K562 (cell line): ENCODE measurements around the gene SCG5. TPM values are rescaled to one million over a fixed set of nuclear protein-coding genes. Genes with fewer than 3 reads are reported as not detected.

Experiments
- ATAC-seq: fragments of 200-7000 bp; cut with Tn5 transposase; 3 replicates; pipeline ENCODE4 v1.9.1; 2020; ENCODE audit warnings: moderate library complexity
- BruUV-seq: library from RNA; stranded (reverse); fragments of 400-500 nt; replicated peaks from 2 replicates; lab custom pipeline; 2021; lab: Mats Ljungman, UMichigan
- CTCF ChIA-PET: fragments of 300-600 bp; formaldehyde crosslinking; extraction: SDS; loops from one replicate; lab custom pipeline; 2021; ENCODE audit warnings: low intra/inter-chr PET ratio; lab: Yijun Ruan, JAX
- POLR2A ChIA-PET: fragments of 300-600, 350-650 bp; sonication (Branson Sonifier 250); formaldehyde crosslinking; extraction: SDS; loops from one replicate; lab custom pipeline; 2021; ENCODE audit warnings: antibody characterized with exemption, inconsistent platforms; lab: Yijun Ruan, JAX
- DNase-seq, 4 experiments: peaks; one replicate each; pipeline versions ENCODE4 v3.0.0 to v3.0.0-alpha.2; 2011 to 2018; ENCODE audit warnings: low spot score in 3 of 4, mixed read lengths in 3 of 4; ENCODE audit errors: extremely low read depth in 1 of 4
- FAIRE-seq: peaks from 2 replicates; lab custom pipeline; 2011; peaks lifted over from hg19 to GRCh38; lab: Jason Lieb, UNC
- H2AFZ ChIP-seq: 2 replicates; pipeline ENCODE4 v1.6.0; 2011; ENCODE audit warnings: low read depth, low read length, control low read depth, inconsistent platforms
- H3K27ac ChIP-seq: fragments of 200-600 bp; 3 replicates; pipeline ENCODE4 v1.8.0; 2011; ENCODE audit warnings: low read depth, mild to moderate bottlenecking, control low read depth, inconsistent platforms, low read length, moderate library complexity, mixed read lengths; ENCODE audit errors: extremely low read depth
- H3K27me3 ChIP-seq, 2 experiments: fragments of 300-600 bp in 1 of 2; 2 replicates in 1 of 2; 3 replicates in 1 of 2; pipeline versions ENCODE4 v1.6.0 to v1.8.0; 2011; ENCODE audit warnings: inconsistent platforms in 2 of 2, low read length in 2 of 2, mild to moderate bottlenecking in 1 of 2, mixed read lengths in 1 of 2, moderate library complexity in 1 of 2; ENCODE audit not compliant: control insufficient read depth in 2 of 2, insufficient read depth in 2 of 2
- H3K36me3 ChIP-seq: fragments of 300-600 bp; 3 replicates; pipeline ENCODE4 v1.8.0; 2011; ENCODE audit warnings: mild to moderate bottlenecking, low read length, inconsistent platforms; ENCODE audit not compliant: control insufficient read depth, insufficient read depth
- H3K4me1 ChIP-seq, 2 experiments: fragments of 200-600 bp in 1 of 2; replicated peaks in 1 of 2; 2 replicates in 1 of 2; 3 replicates in 1 of 2; pipeline versions ENCODE4 v1.5.1 to v1.8.0; 2011; ENCODE audit warnings: inconsistent platforms in 2 of 2, low read length in 2 of 2, mild to moderate bottlenecking in 1 of 2, mixed read lengths in 1 of 2, moderate library complexity in 1 of 2; ENCODE audit not compliant: control insufficient read depth in 2 of 2, insufficient read depth in 2 of 2
- H3K4me2 ChIP-seq: 2 replicates; pipeline ENCODE4 v1.6.1; 2011; ENCODE audit warnings: low read length, control low read depth, inconsistent platforms, mixed read lengths; ENCODE audit not compliant: insufficient read depth
- H3K4me3 ChIP-seq: fragments of 200-600 bp; sonication (generic), shearing (Covaris generic); 2 replicates; pipeline ENCODE4 v1.5.1; 2016; ENCODE audit warnings: control low read depth, inconsistent platforms
- H3K79me2 ChIP-seq: fragments of 200-600 bp; 3 replicates; pipeline ENCODE4 v1.8.0; 2011; ENCODE audit warnings: low read length, inconsistent platforms; ENCODE audit not compliant: control insufficient read depth, insufficient read depth
- H3K9ac ChIP-seq, 2 experiments: 2 replicates each; pipeline versions ENCODE4 v1.6.0 to v1.6.1; 2011; ENCODE audit warnings: low read depth in 2 of 2, low read length in 2 of 2, control low read depth in 1 of 2, inconsistent platforms in 1 of 2, mild to moderate bottlenecking in 1 of 2, mixed read lengths in 1 of 2; ENCODE audit not compliant: insufficient read depth in 1 of 2
- H3K9me1 ChIP-seq: one replicate; pipeline ENCODE4 v1.6.0; 2011; ENCODE audit warnings: inconsistent platforms, mild to moderate bottlenecking, low read length, moderate library complexity; ENCODE audit not compliant: control insufficient read depth, insufficient read depth
- H3K9me3 ChIP-seq: replicated peaks from 2 replicates; pipeline ENCODE4 v1.5.1; 2011; ENCODE audit warnings: low read depth, low read length, inconsistent platforms; ENCODE audit not compliant: control insufficient read depth, insufficient read depth
- H4K20me1 ChIP-seq: replicated peaks from 2 replicates; pipeline ENCODE4 v1.6.1; 2011; ENCODE audit warnings: low read length, inconsistent platforms, mixed read lengths; ENCODE audit not compliant: control insufficient read depth, insufficient read depth
- CBFB ChIP-seq: sonication (generic); formaldehyde crosslinking; IDR thresholded peaks from 2 replicates; pipeline ENCODE4 v1.4.0; 2020; ENCODE audit warnings: mild to moderate bottlenecking, missing genetic modification reagents
- CREB3L1 ChIP-seq: fragments of 450-650 bp; IDR thresholded peaks from 2 replicates; pipeline ENCODE4 v1.6.1; 2014; ENCODE audit warnings: low read depth, mild to moderate bottlenecking, moderate library complexity, borderline replicate concordance
- FIP1L1 ChIP-seq: fragments of 200-400 bp; formaldehyde crosslinking; IDR thresholded peaks from 2 replicates; pipeline ENCODE4 v1.6.1; 2018; ENCODE audit warnings: mild to moderate bottlenecking, low read depth, low read length; ENCODE audit not compliant: poor library complexity, severe bottlenecking
- GATA2 ChIP-seq: sonication (generic); formaldehyde crosslinking; IDR thresholded peaks from 2 replicates; pipeline ENCODE4 v1.4.0; 2020; ENCODE audit warnings: mild to moderate bottlenecking, missing genetic modification reagents
- IFI16 ChIP-seq: fragments of 250-450 bp; sonication (Bioruptor Pico); IDR thresholded peaks from 2 replicates; pipeline ENCODE4 v2.1.2; 2022; ENCODE audit warnings: mild to moderate bottlenecking, inconsistent platforms
- RNF219 ChIP-seq: fragments of 250-450 bp; sonication (Bioruptor Pico); IDR thresholded peaks from 2 replicates; pipeline ENCODE4 v1.5.0; 2022; ENCODE audit warnings: mild to moderate bottlenecking
- SMAD1 ChIP-seq: fragments of 150-350 bp; IDR thresholded peaks from 2 replicates; pipeline ENCODE4 v1.6.1; 2014; ENCODE audit warnings: low read length, low read depth; ENCODE audit not compliant: partially characterized antibody
- SNIP1 ChIP-seq: fragments of 450-650 bp; IDR thresholded peaks from 2 replicates; pipeline ENCODE4 v1.7.1; 2017; ENCODE audit warnings: low read depth, mild to moderate bottlenecking
- STAT5B ChIP-seq: fragments of 250-450 bp; sonication (Bioruptor Pico); IDR thresholded peaks from 2 replicates; pipeline ENCODE4 v1.8.0; 2021; ENCODE audit warnings: mild to moderate bottlenecking, inconsistent platforms
- ZC3H11A ChIP-seq: IDR thresholded peaks from 2 replicates; pipeline ENCODE4 v1.6.1; 2012; ENCODE audit warnings: low read depth, low read length, improper control_type of control experiment
- ZNF121 ChIP-seq: sonication (generic); formaldehyde crosslinking; conservative IDR thresholded peaks from 2 replicates; pipeline ENCODE4 v1.8.0; 2022; ENCODE audit warnings: missing genetic modification reagents
- ZNF197 ChIP-seq: fragments of 200-800 bp; sonication (Bioruptor generic); IDR thresholded peaks from 2 replicates; pipeline ENCODE4 v1.6.1; 2016; ENCODE audit warnings: low read depth, missing genetic modification characterization, missing compliant biosample characterization
- ZNF212 ChIP-seq: fragments of 450-650 bp; formaldehyde crosslinking; IDR thresholded peaks from 2 replicates; pipeline ENCODE4 v1.4.0; 2020; ENCODE audit warnings: mild to moderate bottlenecking
- ZNF445 ChIP-seq: fragments of 250-450 bp; sonication (Bioruptor Pico); IDR thresholded peaks from 2 replicates; pipeline ENCODE4 v1.4.0; 2020; ENCODE audit warnings: low read depth, mild to moderate bottlenecking, moderate library complexity
- ZNF644 ChIP-seq: fragments of 200-800 bp; sonication (Bioruptor generic); IDR thresholded peaks from 2 replicates; pipeline ENCODE4 v1.6.1; 2016; ENCODE audit warnings: low read depth, missing genetic modification characterization, missing compliant biosample characterization
- WGBS: fragments of 100-300 bp; shearing (Covaris generic); methylation state at CpG from one replicate; pipeline ENCODE4 v1.1.6; 2016; ENCODE audit warnings: low coverage, mixed read lengths; ENCODE audit not compliant: insufficient coverage; ENCODE audit errors: missing lambda C conversion rate; 5-methylcytosine and 5-hydroxymethylcytosine counted together
- in situ Hi-C: fragments of 300-500 bp; cut with MboI; formaldehyde crosslinking; loops from 4 replicates; pipeline ENCODE4 v1.15.0; 2018; ENCODE audit warnings: inconsistent platforms, mixed read lengths
- intact Hi-C: fragments of 100-400 bp; cut with micrococcal nuclease; formaldehyde crosslinking; loops from 2 replicates; pipeline ENCODE4 v1.14.2; 2022
- polyA plus RNA-seq, 8 experiments: library from polyadenylated mRNA; depleted of rRNA in 4 of 8; stranded (reverse) in 5 of 8; unstranded in 3 of 8; fragments of >200 nt; fragmentation: Nextera tagmentation in 2 of 8; fragmentation: Illumina TruSeq in 1 of 8; extraction: Ambion mirVana in 2 of 8; extraction: Trizol in 1 of 8; gene quantifications; 2 replicates each; pipeline versions ENCODE4 v1.2.1 to v1.2.3, GENCODE V29; 2011 to 2014; ENCODE audit warnings: inconsistent platforms in 1 of 8, missing spikeins in 1 of 8
- total RNA-seq, 7 experiments: library from RNA; depleted of rRNA in 6 of 7; stranded (reverse); fragments of >200 nt in 6 of 7; fragmentation: Illumina TruSeq in 2 of 7; extraction: Trizol in 2 of 7; gene quantifications; 2 replicates each; pipeline versions ENCODE4 v1.2.1 to v1.2.3, GENCODE V29; 2011 to 2021; ENCODE audit warnings: low replicate concordance in 1 of 7

SCG5 gene
- total and polyA plus RNA-seq, 9 of the 15 experiments (the other 6 are each of a cell fraction or from before 2014, with no cell fraction given), result 0.06 to 0.76 (median 0.28) TPM; not detected in 2

GRCh38 chr15:32679298-32679690 is 37.8 kb downstream of the SCG5 start:
- no peak overlapping the region for H2AFZ ChIP-seq
- peak; percentile 31; the same call in 1 of the 3 replicates for ATAC-seq
- no peak for FAIRE-seq
- BruUV-seq, result no TSS peak
- no peaks in the 10 kb centered on the region for H3K4me1 ChIP-seq
- H4K20me1 ChIP-seq, result no peaks in the 10 kb centered on the region
- no peaks in the 10 kb centered on the region for H3K9me3 ChIP-seq
- peaks cover 7 to 8% of the 10 kb centered on the region in 2 experiments; a peak in 2 of 5 replicates for H3K27me3 ChIP-seq
- no peak for DNase-seq
- H3K4me3 ChIP-seq, result no peak overlapping the region
- 0% methylated on average over 4 of the region's 4 CpGs for whole genome bisulfite sequencing
- CTCF ChIA-PET, result no interaction called here
- in situ Hi-C loops, result no loop called here
- TF ChIP-seq STAT5B (CRISPR knock-in tag), result no peak
- TF ChIP-seq ZNF121 (CRISPR knock-in tag), result no peak
- TF ChIP-seq SNIP1, result no peak
- no peak for TF ChIP-seq FIP1L1
- no peak for TF ChIP-seq CBFB (CRISPR knock-in tag)
- no peak for TF ChIP-seq SMAD1
- no peak overlapping the region for H3K4me2 ChIP-seq
- intact Hi-C loops, result no loop called here
- no peaks in the 10 kb centered on the region for H3K36me3 ChIP-seq
- H3K27ac ChIP-seq, result no peak overlapping the region
- POLR2A ChIA-PET, result no interaction called here
- no peak overlapping the region for H3K9ac ChIP-seq
- H3K9me1 ChIP-seq, result no peaks in the 10 kb centered on the region
- no peaks in the 10 kb centered on the region for H3K79me2 ChIP-seq

GRCh38 chr15:32682569-32682968 is 41.1 kb downstream of the SCG5 start:
- no peak overlapping the region for H3K27ac ChIP-seq
- no peak overlapping the region for H3K4me3 ChIP-seq
- no peak for ATAC-seq
- H3K4me2 ChIP-seq, result no peak overlapping the region
- no peaks in the 10 kb centered on the region for H3K9me1 ChIP-seq
- H3K9ac ChIP-seq, result no peak overlapping the region
- intact Hi-C loops (no loop called here), in situ Hi-C loops (no loop called here)
- no peak for DNase-seq
- no peaks in the 10 kb centered on the region for H3K79me2 ChIP-seq
- peaks cover 9 to 12% of the 10 kb centered on the region in 2 experiments; a peak in 2 of 5 replicates for H3K27me3 ChIP-seq
- no TSS peak for BruUV-seq
- ChIA-PET POLR2A (no interaction called here), CTCF (no interaction called here)
- no peak for FAIRE-seq
- no peaks in the 10 kb centered on the region for H3K4me1 ChIP-seq
- H4K20me1 ChIP-seq, result no peaks in the 10 kb centered on the region
- H3K36me3 ChIP-seq, result no peaks in the 10 kb centered on the region
- 0% methylated on average over 3 of the region's 3 CpGs for WGBS
- no peak overlapping the region for H2AFZ ChIP-seq
- no peaks in the 10 kb centered on the region for H3K9me3 ChIP-seq
- no peak for TF ChIP-seq ZNF212
- no peak for TF ChIP-seq CREB3L1
- no peak for TF ChIP-seq IFI16 (CRISPR knock-in tag)
- no peak for TF ChIP-seq ZNF644 (tag)
- TF ChIP-seq ZC3H11A, result no peak
- TF ChIP-seq ZNF445 (CRISPR knock-in tag), result no peak
- no peak for TF ChIP-seq ZNF197 (CRISPR knock-in tag)
- no peak for TF ChIP-seq RNF219 (CRISPR knock-in tag)
- TF ChIP-seq GATA2 (CRISPR knock-in tag), result no peak
